ENCODE measurements around the gene CLDN24.

CLDN24 gene

GRCh38 chr4:183287309-183287659 is 34.9 kb downstream of the CLDN24 start:
- TF ChIP-seq CTCF (IDR thresholded peaks at IDR 0.05): no peak

- no peak for TF ChIP-seq CTCF (IDR thresholded peaks at IDR 0.05)
Measured at GRCh38 chr4:183286590-183287308, 35.5 kb downstream of the CLDN24 start.

- TF ChIP-seq CTCF (IDR thresholded peaks at IDR 0.05): no peak
Measured at GRCh38 chr4:183285886-183286285, 36.3 kb downstream of the CLDN24 start.

GRCh38 chr4:183284965-183285364 is 37.3 kb downstream of the CLDN24 start:
- TF ChIP-seq CTCF (IDR thresholded peaks at IDR 0.05): no peak

GRCh38 chr4:183284258-183284785 is 37.9 kb downstream of the CLDN24 start:
- TF ChIP-seq CTCF (IDR thresholded peaks at IDR 0.05): no peak

GRCh38 chr4:183276106-183276505 is 46.1 kb downstream of the CLDN24 start:
- TF ChIP-seq CTCF (IDR thresholded peaks at IDR 0.05): no peak

GRCh38 chr4:183272384-183272783 is 49.8 kb downstream of the CLDN24 start:
- TF ChIP-seq CTCF (IDR thresholded peaks at IDR 0.05): no peak
